GM19238 (cell line): ENCODE measurements around the gene FOXO1.
A peak's percentile ranks its signal among the peaks of the same experiment; 100 is the strongest.

Experiments used
- DNase-seq: peaks from one replicate; pipeline ENCODE4 v3.0.0; 2011; ENCODE audit warnings: low spot score; ENCODE audit not compliant: insufficient read length

Gene FOXO1

DNA sequence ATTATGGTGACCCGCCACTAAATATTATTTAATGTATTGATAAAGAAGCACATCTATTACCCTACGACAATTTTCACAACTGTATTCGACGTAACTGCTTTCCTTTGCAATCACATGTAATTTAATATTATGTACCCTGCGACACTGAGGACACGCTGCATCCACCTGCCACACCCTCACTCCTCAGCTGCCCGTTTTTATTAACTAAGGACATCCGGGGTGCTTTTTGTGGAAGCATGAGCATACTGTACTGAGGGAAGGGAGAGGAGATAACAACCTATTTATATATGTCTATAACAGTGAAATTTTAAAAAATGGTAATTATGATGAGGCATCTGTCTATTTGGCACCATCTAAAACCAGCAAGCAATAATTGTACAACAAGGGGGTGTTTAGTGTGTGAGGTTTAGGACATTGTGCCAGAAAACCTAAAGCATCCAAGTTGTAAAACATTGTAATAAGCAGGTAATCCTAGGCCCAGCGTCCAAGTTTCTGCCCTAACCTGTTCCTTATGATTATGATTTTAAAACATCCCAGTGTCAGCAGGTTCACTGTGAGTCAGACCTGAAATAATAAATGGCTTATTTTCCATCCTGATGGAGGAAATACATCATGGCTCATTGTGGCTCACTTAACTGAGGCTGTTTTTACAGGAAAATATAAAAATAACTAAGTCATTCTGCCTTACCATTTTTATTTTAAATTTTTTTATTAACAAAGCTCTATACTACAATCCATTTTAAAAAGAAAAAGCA, 56.3 kb downstream of the FOXO1 start:
- no peak for DNase-seq

DNA sequence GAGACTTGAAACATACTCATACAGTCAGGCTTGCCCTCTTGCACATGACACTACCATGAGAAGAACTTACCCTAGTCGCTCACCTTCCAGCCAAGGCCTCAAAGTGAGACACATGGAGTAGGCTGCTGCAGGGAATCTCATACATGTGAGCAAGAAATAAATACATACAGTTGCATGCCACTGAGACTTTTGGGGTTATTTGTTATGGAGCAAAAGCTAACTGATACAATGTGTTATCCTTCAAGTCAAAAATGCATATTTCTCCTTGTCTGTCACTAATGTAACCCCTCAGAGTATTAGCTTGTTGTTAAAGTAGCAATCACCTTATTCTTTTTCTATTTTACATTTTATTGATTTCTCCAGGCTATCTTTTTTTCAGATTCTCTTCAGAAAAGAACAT, 58.1 kb downstream of the FOXO1 start:
- no peak for DNase-seq

DNA sequence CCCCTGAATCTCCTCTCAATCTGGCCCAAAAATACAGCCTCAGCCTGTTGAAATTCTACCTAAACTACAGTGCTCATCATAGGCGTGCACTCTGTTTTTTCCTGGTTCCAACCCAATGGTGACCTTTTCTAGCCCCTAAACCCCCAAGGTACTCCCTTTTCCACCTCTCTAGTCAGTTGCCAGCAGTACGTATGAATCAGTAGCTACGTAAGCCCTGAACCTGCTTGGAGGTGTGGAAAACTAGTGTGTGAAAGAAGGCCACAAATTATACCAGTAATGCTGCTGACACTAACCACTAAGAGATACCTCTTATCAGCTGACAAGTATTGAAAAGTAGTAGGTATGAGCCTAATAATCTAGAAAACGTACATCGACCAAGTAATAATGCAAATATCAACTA, 60.9 kb downstream of the FOXO1 start:
- no peak for DNase-seq

DNA sequence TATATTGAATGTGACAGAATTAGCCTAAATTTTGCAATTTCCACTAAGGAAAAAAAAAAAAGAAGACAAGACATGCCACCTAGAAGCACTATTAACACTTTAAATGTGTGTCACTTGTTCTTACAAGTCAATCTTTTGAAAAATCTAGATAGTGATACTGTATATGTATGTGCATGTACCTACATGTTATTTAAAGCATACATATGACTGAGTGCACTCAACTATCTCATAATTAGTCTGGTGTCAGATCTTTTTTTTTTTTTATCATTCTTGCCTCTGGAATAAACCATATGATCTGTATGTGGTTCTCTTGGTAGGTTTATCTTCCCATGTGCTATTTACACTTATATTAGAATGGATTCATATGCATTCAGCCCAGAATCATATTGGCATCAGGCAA, 62.3 kb downstream of the FOXO1 start:
- no peak for DNase-seq

DNA sequence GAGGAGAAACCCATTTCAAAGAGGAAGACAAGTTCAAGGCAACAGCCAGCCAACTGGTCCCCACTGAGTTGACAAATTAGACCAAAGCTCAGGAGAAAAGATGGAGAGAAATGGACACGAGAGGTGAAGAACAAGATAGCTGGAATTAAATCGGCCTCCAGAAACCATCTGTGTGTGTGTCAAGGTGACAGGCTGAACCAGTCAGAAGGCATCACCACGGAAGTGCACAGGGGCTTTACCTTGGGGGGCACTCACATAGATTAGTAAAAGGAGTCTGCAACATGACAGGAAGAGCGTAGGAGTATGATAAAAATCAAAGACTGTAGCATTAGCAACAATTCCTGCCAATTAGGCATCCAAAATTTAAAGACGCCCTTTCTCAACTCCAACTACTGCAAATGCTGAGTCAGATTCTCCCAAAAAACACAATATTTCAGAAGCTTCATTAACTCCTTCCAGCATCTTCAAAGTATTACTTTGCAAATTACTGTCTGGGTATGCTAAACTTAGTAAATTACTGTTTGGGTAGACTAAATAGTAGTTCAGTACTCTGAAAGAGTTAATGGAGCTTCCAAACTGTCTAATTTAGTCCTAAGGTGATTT, 66.2 kb downstream of the FOXO1 start:
- DNase-seq, result no peak

DNA sequence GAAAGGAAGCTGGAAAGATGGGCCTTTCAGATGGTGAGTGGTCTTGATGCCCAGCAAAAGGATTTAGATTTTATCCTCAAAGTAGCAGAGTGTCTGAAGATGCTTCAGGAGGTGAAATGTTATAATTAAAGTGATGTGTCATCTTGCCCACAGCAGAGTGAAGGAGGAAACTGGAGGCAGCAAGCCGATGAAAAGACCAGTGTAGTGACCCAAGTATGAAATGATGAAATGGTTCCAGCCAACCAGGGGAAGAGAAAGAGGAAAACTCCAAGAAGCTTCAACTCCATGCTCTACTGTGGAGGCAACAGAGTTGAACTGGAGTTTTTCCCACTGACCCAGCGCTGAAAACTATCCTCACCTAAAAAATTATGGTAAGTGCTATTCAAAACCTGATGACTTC, 66.7 kb downstream of the FOXO1 start:
- no peak for DNase-seq

DNA sequence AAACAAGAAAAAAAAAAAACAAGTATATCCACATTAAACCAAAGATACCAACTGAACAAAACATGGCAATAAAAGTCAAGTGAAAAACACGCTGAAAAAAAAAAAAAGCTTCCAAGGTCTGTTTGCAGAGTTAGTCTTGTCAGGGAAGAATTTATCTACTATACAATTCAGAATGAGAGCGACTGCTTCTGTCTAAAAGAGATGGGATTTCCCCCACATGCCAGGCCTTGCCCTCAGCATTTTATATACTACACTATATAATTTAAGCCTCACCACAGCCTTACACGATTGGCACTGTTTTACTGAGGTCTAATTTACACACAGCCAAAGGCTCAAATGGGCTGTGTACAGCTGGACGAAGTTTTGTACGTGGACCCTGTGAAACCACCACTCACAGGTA, 67.3 kb downstream of the FOXO1 start:
- no peak for DNase-seq

DNA sequence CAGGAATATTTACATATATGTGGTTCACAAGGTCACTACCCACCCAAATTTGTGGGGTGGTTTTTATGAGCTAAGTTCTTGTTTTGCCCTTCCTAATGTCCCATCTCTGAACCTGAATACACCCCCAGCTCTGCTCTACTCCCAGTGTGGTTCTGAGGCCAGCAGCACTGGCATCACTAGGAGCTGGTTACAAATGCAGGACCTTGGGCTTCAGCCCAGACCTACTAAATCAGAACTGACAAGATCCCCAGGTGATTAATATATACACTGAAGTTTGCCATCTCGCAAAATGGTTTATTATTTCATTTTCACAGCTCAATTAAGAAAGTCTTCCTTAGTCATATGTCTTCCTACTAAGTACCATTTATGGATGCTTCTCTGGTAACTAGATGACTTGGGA, 67.9 kb downstream of the FOXO1 start:
- no peak for DNase-seq

DNA sequence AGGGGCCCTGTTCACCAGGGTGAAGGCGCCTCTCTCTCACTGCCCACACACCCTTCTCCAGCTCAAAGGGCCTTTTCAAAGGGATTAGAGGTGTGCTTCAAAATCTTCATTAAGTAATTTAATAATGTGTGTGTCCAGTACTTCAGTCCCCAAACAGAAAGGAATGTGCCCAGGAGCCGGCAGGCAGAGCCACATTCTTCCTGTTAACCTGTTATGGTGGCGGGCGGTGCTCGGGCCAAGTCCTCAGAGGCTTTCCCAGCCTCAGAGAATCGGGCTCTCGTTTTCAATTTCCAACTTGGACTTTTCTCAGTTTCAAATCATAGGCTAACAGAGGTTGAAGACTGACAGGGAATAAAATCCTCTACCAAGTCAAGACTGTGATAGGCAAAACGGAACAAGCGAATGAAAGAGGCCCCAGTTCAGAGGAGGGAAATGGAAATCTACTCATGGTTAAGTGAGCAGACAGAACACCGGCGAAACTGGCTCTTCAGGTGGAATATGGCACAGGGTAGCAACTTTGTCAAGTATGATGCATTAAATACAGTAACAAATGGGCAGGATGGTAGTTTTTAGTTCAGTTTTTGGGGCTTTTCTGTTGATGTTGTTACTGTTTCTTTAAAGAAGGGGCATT, 68.6 kb downstream of the FOXO1 start:
- DNase-seq, result no peak

DNA sequence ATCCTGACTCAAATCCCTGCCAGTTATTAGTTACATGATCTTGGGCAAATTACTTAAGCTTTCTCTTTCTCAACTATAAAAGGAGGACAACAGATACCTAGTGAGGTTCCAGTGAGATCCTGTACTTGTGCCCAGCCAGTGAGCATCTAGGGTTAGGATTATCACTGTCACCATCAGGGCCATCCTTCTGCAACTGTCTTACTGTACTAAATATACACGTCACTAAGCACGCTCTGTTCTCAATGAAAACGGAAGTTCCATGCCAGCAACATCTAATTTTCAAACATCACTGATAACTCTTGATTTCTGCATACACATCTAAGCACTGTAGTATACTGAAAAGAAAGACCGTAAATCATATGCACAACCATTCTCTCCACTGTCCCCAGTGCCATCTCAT, 70.0 kb downstream of the FOXO1 start:
- no peak for DNase-seq

DNA sequence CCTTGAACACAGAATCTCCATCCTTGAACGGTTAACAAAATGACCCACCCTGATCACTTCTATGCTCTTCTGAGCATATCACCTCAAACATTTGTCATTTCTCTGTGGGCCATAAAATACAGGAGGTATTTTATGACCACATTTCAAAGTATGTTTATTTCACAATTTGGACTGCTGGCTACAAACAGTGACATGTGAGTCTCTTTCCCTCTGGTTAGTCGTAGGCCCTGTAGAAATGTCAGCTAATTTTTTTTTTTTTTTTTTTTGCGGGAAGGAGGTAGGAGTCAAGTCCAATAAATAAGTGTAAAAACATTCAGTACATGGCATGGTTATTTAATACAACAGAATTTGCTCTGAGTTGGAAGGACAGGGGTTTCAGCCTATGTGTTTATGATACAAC, 70.7 kb downstream of the FOXO1 start:
- DNase-seq, result no peak

DNA sequence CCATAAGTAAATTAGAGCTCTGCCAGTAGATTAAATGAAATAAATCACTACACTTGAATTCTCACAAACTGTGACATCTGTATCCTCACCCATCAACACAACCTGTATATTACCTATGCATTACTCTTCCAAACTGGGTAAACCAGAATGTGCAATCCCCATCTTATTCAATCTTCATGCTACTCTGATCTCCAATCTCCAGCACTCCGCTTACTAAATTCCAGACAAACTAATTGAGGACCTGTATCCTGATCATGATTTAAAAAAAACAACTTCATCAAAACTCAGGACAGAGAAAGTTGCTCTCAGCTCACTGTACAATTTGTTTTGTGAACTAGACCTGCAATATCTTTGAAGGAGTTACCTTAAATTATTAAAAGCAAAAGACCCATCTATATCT, 74.4 kb downstream of the FOXO1 start:
- DNase-seq, result no peak

DNA sequence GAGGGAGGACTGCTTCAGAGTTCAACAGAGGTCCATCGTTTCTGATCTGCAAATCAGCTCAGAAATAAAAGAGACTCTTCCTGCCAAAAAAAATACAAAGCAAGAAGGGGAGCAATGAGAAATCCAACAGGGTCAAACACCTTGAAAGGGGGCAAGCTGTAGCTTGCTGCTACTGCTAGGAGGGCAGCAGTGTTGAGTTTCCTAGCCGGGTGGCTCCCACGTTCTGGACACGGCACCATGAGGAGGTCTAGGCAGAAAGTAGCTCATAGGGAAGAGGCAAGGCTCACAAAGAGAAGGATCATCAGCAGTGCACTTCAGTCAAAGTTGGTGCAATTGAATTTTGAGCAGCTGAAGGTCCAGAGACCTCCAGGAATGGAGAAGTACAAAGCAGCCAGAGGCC, 75.3 kb downstream of the FOXO1 start:
- DNase-seq, result no peak

DNA sequence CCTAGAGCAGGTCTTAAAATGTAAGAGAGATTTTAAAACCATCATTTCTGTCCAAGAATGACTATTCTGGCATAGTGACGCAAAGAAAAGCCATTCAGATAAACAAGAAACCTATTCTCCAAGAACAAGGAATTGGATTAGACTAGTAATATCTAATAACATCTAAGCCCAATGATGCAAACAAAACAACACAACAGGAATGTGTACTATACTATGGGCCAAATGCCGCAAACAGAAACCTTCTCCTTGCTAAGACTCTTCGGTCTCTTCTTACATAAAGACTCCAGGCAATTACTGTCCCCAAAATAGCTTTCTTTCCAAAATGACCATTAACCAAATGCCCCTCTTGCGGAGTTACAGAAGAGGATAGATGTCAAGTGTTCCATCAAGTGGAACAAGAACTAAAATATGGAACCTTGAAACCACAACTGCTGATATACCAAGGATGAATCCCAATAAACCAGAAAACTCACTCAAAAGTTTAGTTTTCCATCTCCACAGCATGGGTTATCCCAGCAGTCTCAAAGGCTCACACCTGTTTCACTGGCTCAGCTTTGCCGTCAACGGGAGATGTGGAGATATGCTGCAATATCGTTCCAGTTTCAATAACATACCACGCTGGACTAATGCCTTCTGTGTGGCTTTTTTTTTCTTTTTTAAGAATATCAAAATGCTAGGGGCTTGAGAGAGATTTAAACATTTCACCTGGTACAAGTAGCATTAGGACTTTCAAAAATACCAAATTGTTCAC, 76.2 kb downstream of the FOXO1 start:
- DNase-seq, result no peak

DNA sequence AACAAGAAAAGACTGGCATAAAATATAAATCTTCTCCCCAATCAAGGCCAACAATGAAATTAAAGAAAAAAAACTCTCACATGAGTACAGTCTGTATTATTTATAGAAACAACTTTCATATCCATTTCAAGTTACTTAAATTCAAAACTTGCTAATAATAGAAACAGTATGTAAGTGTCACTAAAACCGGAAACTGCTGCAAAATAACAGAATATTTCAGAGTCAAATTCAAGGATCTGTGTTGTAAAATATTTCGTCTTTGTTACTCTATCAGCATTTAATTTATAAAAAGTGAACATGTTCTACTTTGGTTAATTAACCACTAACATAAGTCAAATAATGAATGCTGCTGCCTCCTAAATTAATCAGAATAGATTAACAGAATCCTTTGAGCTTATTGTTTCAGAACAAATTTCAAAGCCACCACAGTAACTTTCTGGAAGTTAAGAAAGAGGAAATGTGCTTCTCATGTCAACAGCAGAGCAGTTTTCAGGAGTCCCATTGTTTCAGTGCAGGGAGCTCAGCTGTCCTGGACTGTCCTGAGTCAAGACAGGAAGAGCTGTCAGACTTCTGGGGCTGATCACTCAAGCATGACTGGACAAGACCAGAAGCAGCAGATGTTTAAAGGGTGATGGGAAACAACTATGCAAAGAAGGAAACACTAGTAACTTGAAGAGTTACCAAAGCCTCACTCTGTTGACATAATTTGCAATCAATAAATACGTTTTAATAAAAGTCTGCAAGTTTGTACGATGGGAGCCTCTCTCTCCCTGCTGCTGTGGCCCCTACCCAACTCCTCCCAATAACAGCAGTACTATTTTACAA, 76.9 kb downstream of the FOXO1 start:
- peak; percentile 54 for DNase-seq

DNA sequence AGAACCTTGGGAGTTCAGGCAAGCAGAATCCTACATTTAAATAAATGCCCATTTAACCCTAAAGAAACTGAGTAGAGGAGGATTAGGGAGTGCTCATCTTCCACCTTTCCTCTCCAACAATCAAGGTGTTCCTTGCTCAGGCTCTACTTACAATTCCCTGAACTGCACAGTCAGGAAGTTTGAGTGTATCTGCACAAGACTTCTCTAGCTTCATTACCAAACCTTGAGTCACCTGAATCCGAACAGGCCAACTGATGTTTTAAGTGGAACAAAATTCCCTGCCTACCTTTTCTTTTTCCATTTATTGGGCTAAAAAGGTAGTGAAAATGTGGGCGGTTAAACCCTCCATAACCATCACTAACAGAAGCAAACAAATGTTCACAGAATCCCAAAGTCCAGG, 78.3 kb downstream of the FOXO1 start:
- DNase-seq, result no peak

DNA sequence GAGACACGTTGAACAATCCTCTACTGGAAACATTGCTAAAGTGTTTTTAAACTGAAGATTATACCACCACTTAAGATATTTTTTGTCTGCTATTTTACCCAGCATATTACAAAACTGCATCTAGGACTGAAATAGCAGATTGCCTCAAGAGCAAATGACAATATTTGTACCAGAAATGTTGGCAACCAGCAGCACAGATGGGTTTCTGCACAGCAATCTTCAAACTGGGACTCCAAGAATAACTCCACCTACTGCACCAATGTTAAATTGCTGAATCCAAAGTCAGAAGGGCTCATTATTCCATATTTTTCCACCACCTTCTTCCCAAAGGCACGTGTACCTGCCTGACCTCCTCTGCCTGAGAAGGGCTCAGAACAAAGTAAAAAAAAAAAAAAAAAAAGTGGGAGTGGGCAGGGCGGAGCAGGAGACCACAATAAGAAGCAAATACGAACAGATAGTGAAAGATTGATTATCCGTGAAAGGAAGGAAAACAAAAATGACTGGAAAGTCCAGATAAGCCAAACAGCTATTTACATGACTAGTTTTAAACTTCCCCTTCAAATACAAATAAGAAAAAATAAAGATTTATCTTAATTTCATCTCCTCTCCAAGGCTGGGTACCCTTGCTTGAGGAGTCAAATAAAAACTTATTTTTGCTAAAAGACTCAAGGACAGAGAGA, 79.4 kb downstream of the FOXO1 start:
- no peak for DNase-seq

DNA sequence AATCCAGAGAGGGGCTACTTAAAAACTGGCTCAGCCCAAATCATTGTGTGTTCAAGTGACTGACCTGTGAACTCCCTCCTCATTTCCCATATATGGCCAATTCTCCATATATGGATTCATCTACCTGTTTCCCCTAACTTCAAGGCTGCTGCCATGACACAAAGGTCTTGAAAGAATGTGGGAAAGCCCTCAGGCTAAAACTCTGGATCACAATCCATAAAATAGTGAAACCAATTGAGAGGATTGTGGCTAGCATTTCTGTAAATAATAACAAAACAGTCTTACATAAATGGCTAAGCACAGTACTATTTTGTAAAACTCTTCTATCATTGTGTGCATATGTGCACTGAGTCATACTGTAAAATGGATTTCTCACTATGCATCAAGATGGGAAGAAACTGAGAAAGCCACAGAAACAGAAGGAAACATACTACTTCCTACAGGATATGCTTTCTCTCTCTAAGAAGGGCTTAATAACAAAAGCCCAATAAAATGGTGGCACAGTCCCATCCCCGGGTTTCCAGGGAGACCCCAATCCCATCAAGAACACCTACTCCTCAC, 80.5 kb downstream of the FOXO1 start:
- DNase-seq, result no peak

DNA sequence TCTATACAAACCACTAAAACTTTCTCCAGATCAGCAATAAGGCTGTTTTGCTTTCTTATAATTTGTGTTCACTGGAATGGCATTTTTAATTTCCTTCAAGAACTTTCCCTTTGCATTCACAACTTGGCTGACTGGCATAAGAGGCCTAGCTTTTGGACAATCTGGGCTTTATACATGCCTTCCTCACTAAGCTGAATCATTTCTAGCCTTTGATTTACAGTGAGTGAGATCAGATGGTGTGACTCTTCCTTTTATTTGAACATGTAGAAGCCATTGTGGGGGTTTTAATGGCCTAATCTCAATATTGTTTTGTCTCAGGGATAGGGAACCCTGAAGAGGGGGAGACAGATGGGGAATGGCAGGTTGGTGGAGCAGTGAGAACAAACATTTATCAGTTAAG, 82.7 kb downstream of the FOXO1 start:
- DNase-seq, result no peak

DNA sequence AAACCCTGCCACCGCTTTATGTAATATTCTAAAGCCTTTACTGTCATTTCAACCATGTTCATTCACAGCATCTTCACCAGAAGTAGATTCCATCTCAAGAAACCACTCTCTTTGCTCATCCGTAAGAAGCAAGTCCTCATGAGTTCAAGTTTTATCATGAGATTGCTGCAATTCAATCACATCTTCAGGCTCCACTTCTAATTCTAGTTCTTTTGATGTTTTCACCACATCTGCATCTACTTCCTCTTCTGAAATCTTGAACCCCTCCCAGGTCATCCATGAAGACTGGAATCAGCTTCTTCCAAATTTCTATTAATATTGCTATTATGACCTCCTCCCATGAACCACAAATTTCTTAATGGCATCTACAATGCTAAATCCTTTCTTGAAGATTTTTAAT, 83.9 kb downstream of the FOXO1 start:
- no peak for DNase-seq

DNA sequence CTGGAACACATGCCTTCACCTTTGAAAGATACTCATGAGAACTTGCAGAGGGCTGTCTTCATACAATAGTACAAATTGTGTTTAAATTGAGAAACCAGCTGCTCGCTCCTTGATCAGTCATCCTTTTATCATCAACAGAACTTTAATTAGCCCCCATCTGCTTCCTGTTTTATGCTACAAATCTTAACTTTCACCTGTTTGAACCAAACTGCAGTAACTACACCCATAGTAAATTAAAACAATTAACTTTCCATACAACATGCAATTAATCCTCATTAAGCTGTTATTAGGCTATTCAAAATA, 85.2 kb downstream of the FOXO1 start:
- no peak for DNase-seq
